Measurements from ENCODE around the gene SCIMP.
"Not testable (repeated sequence)": the region's sequence is repeated elsewhere in the genome, so short reads cannot be mapped to it uniquely, and the experiment has no call there.

- TF ChIP-seq POLR2A, POLR2AphosphoS5, EP300 (IDR thresholded peaks at IDR 0.05): not testable (repeated sequence)
- TF ChIP-seq, protein P1, sequence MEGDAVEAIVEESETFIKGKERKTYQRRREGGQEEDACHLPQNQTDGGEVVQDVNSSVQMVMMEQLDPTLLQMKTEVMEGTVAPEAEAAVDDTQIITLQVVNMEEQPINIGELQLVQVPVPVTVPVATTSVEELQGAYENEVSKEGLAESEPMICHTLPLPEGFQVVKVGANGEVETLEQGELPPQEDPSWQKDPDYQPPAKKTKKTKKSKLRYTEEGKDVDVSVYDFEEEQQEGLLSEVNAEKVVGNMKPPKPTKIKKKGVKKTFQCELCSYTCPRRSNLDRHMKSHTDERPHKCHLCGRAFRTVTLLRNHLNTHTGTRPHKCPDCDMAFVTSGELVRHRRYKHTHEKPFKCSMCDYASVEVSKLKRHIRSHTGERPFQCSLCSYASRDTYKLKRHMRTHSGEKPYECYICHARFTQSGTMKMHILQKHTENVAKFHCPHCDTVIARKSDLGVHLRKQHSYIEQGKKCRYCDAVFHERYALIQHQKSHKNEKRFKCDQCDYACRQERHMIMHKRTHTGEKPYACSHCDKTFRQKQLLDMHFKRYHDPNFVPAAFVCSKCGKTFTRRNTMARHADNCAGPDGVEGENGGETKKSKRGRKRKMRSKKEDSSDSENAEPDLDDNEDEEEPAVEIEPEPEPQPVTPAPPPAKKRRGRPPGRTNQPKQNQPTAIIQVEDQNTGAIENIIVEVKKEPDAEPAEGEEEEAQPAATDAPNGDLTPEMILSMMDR (IDR thresholded peaks at IDR 0.05) = not testable (repeated sequence)
Observed at GRCh38 chr17:5233492-5233891, 1.2 kb downstream of the SCIMP start.

Data from sigmoid colon (tissue), 4 donors.